OCI-LY7 (cell line): Measurements from ENCODE around the gene TMEM259. TPM values are rescaled to one million over a fixed set of nuclear protein-coding genes. Genes with fewer than 3 reads are reported as not detected.

Source experiments
- BruUV-seq: library from RNA; stranded (reverse); fragments of 400-500 nt; replicated peaks from 2 replicates; lab custom pipeline; 2021; lab: Mats Ljungman, UMichigan
- CTCF ChIA-PET: fragments of 300-600 bp; sonication (Branson Sonifier 250); formaldehyde crosslinking; loops from one replicate; lab custom pipeline; 2022; ENCODE audit warnings: antibody characterized with exemption; ENCODE audit not compliant: unreplicated experiment; lab: Charles Lee
- POLR2A ChIA-PET: fragments of 300-600 bp; sonication (Branson Sonifier 250); formaldehyde crosslinking; loops from one replicate; lab custom pipeline; 2022; ENCODE audit warnings: antibody characterized with exemption; lab: Charles Lee
- DNase-seq: peaks from one replicate; pipeline ENCODE4 v3.0.0-alpha.2; 2015; ENCODE audit warnings: low spot score
- H2AFZ ChIP-seq: fragments of 200-600 bp; sonication (generic), shearing (Covaris generic); 2 replicates; pipeline ENCODE4 v1.6.1; 2014; ENCODE audit warnings: mild to moderate bottlenecking, antibody characterized with exemption, low read length, moderate library complexity
- H3K27ac ChIP-seq: fragments of 200-600 bp; sonication (generic); 2 replicates; pipeline ENCODE4 v1.5.1; 2014; ENCODE audit warnings: mixed run types, low read depth, mild to moderate bottlenecking, moderate library complexity, low read length, inconsistent platforms; ENCODE audit not compliant: poor library complexity, severe bottlenecking
- H3K36me3 ChIP-seq: fragments of 200-600 bp; sonication (generic); 2 replicates; pipeline ENCODE4 v1.6.1; 2014; ENCODE audit warnings: mild to moderate bottlenecking, antibody characterized with exemption, low read length, moderate library complexity, mixed read lengths; ENCODE audit not compliant: insufficient read depth
- H3K4me1 ChIP-seq: fragments of 200-600 bp; sonication (generic); 2 replicates; pipeline ENCODE4 v1.5.1; 2014; ENCODE audit warnings: mild to moderate bottlenecking, low read length; ENCODE audit not compliant: insufficient read depth, poor library complexity, severe bottlenecking
- H3K4me2 ChIP-seq: fragments of 200-600 bp; sonication (generic); 2 replicates; pipeline ENCODE4 v1.6.1; 2014; ENCODE audit warnings: mild to moderate bottlenecking, low read length
- H3K4me3 ChIP-seq: fragments of 200-600 bp; sonication (generic); 2 replicates; pipeline ENCODE4 v1.5.1; 2014; ENCODE audit warnings: mild to moderate bottlenecking, low read depth, low read length; ENCODE audit not compliant: poor library complexity, severe bottlenecking
- H3K79me2 ChIP-seq: fragments of 200-600 bp; sonication (generic); 2 replicates; pipeline ENCODE4 v1.6.1; 2016; ENCODE audit warnings: low read depth, mild to moderate bottlenecking, low read length, moderate library complexity, mixed read lengths; ENCODE audit not compliant: insufficient read depth
- H3K9me2 ChIP-seq: fragments of 200-600 bp; sonication (generic); 2 replicates; pipeline ENCODE4 v1.6.1; 2016; ENCODE audit warnings: mild to moderate bottlenecking, low read length, mixed read lengths; ENCODE audit not compliant: insufficient read depth
- H3K9me3 ChIP-seq: fragments of 200-600 bp; sonication (generic); 2 replicates; pipeline ENCODE4 v1.6.1; 2014; ENCODE audit warnings: mild to moderate bottlenecking, mixed run types, low read length, mixed read lengths
- H4K20me1 ChIP-seq: fragments of 200-600 bp; sonication (generic); 2 replicates; pipeline ENCODE4 v1.6.1; 2014; ENCODE audit warnings: mild to moderate bottlenecking, antibody characterized with exemption, low read length, moderate library complexity, mixed read lengths; ENCODE audit not compliant: insufficient read depth
- CTCF ChIP-seq: fragments of 200-600 bp; sonication (generic); conservative IDR thresholded peaks from 2 replicates; pipeline ENCODE4 v1.5.1; 2014; ENCODE audit warnings: mild to moderate bottlenecking, antibody characterized with exemption, low read length, moderate library complexity, mixed read lengths
- EZH2phosphoT487 ChIP-seq: fragments of 200-600 bp; sonication (generic); IDR thresholded peaks from 2 replicates; pipeline ENCODE4 v1.6.1; 2018; ENCODE audit warnings: low read depth, borderline replicate concordance, mild to moderate bottlenecking, mixed run types, antibody characterized with exemption, low read length, moderate library complexity, mixed read lengths
- intact Hi-C: fragments of 100-400 bp; cut with micrococcal nuclease; formaldehyde crosslinking; loops from one replicate; pipeline ENCODE4 v1.10.0; 2022; ENCODE audit not compliant: unreplicated experiment
- total RNA-seq, 2 experiments: library from RNA; depleted of rRNA in 1 of 2; stranded (reverse); fragments of >200 nt in 1 of 2; shearing (Covaris generic) in 1 of 2; gene quantifications; 2 replicates each; pipeline ENCODE4 v1.2.3, GENCODE V29; 2014 to 2022

TMEM259 gene
- total RNA-seq, 2 experiments from 2014 or later = 169 to 195 TPM

GRCh38 chr19:1069009-1069779 is 48.3 kb upstream of the TMEM259 start:
- H3K4me2 ChIP-seq = peak overlapping the region; percentile 99
- CTCF ChIA-PET = no interaction called here
- H3K79me2 ChIP-seq = peaks cover 32% of the 10 kb centered on the region
- TF ChIP-seq EZH2phosphoT487 (no peak), CTCF (no peak; the same call in 1 of the 2 replicates)
- H3K9me2 ChIP-seq = no peaks in the 10 kb centered on the region
- POLR2A ChIA-PET = no interaction called here
- peak; percentile 78 for DNase-seq
- H3K4me1 ChIP-seq = peaks cover 54% of the 10 kb centered on the region
- peak overlapping the region; percentile 91 for H3K27ac ChIP-seq
- peak overlapping the region; percentile 95 for H3K4me3 ChIP-seq
- no peak overlapping the region for H2AFZ ChIP-seq
- peaks cover 52% of the 10 kb centered on the region for H3K36me3 ChIP-seq
- intact Hi-C loops = loop anchor here (1.0 to 5.0 kb wide), 2 partner anchors 8 to 33 kb away; partner anchors contain the start of gene GPX4
- no TSS peak for BruUV-seq
- no peaks in the 10 kb centered on the region for H4K20me1 ChIP-seq
- no peaks in the 10 kb centered on the region for H3K9me3 ChIP-seq

GRCh38 chr19:1068009-1069001 is 47.4 kb upstream of the TMEM259 start:
- peak; percentile 61 for DNase-seq
- intact Hi-C loops = loop anchor here (1.0 to 5.0 kb wide), 2 partner anchors 9 to 34 kb away; partner anchors contain the start of gene GPX4
- no peaks in the 10 kb centered on the region for H3K9me3 ChIP-seq
- H3K4me1 ChIP-seq = peaks cover 57% of the 10 kb centered on the region
- peaks cover 32% of the 10 kb centered on the region for H3K79me2 ChIP-seq
- H2AFZ ChIP-seq = no peak overlapping the region
- H4K20me1 ChIP-seq = no peaks in the 10 kb centered on the region
- peak overlapping the region; percentile 99 for H3K4me2 ChIP-seq
- no peaks in the 10 kb centered on the region for H3K9me2 ChIP-seq
- CTCF ChIA-PET = interaction anchor here (0.5 kb wide), 1 partner anchor 193 kb away, joined by 3 read pairs; no protein-coding TSS in a partner anchor
- H3K36me3 ChIP-seq = peaks cover 43% of the 10 kb centered on the region
- peak overlapping the region; percentile 95 for H3K4me3 ChIP-seq
- POLR2A ChIA-PET = interaction anchor here (0.6 to 1.8 kb wide), 4 partner anchors 8 to 41 kb away, joined by 3 to 16 read pairs (median 6); partner anchors contain the start of gene CNN2
- no peak for TF ChIP-seq EZH2phosphoT487
- no peak for TF ChIP-seq CTCF
- no TSS peak for BruUV-seq
- peak overlapping the region; percentile 91 for H3K27ac ChIP-seq
